ENCODE results near the gene GPHN.
"Not testable (repeated sequence)": the region's sequence is repeated elsewhere in the genome, so short reads cannot be mapped to it uniquely, and the experiment has no call there.

GRCh38 chr14:66502836-66503235, 5.1 kb upstream of the GPHN start:
- not testable (repeated sequence) for TF ChIP-seq CTCF, POLR2A (IDR thresholded peaks at IDR 0.05)
